Stimulated activated CD4-positive, alpha-beta T cell treated with anti-CD3 and anti-CD28 coated beads, TNF-alpha, amount 100 ng/mL, for 24 hours (primary cell): ENCODE data around the gene CNGA2.

Experiments used
- DNase-seq, 3 experiments: peaks; one replicate each; pipeline ENCODE4 v3.0.0-alpha.2; 2020; ENCODE audit warnings: low read depth in 3 of 3

CNGA2 gene

GRCh38 chrX:151711787-151712186 is 22.8 kb upstream of the CNGA2 start:
- DNase-seq: no peak

DNA sequence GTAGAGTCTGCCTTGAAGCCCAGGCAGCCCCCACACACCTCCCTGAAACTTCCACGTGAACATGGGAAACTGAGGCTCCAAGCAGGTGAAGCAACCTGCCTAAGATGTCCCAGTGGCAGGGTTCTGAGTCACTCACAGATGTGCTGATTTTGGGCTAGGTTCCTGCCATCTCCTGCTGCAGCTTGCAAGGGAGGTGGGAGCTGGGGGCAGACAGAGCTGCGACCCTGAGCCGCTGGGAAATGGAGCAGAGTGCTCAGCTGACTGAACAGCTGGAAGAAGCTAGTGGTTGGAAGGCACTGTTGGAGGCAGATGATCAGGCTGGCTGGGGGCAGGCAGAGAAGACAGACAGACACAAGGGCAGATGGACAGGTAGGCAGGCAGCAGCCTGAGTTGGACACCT is 22.3 kb upstream of the CNGA2 start:
- DNase-seq: no peak

DNA sequence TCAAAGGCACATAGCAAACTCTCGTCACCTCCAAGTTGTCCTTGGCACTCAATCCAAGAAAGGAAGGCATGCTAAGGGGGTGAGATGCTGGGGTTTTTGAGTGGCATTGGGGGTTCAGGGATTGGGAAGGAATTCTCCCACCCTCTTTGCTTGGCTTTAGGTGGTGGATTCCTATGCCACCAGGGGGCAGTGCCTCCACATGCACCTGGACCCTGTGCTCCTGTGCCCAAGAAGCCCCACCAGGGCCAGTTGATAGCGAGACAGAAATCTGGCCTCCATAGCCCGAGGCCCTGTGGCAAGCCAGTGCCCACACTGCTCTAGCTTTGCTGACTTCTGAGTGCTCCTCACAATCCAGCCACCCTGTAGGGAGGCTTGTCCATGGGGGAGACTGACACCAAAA is 20.7 kb upstream of the CNGA2 start:
- peak in 1 of 3 experiments; percentile 4 for DNase-seq

DNA sequence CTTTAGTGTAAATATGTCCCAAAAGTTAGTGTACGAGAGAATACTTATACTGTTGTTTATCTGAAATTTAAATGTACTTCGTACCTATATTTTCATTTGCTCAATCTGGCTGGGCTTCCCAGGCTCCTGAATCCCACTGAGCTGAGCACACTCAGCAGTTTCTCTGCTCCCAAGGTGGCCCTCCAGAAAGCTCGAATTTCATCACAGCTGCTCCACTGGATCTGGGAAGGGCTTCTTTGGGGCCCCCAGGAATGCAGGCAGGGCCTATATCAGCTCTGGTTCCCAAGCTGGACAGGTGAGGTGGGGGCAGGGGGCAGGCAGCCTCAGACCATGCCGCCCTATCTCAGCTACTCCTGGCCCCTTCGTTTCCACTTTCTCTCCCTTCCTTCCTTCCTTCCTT is 20.2 kb upstream of the CNGA2 start:
- DNase-seq: no peak

GRCh38 chrX:151715752-151716151 is 18.8 kb upstream of the CNGA2 start, which contains the start of gene FATE1:
Gene FATE1, plus strand, starts transcription at chrX:151716035. Its CDS starts 85 bp downstream, at chrX:151716120.
- DNase-seq: no peak

DNA sequence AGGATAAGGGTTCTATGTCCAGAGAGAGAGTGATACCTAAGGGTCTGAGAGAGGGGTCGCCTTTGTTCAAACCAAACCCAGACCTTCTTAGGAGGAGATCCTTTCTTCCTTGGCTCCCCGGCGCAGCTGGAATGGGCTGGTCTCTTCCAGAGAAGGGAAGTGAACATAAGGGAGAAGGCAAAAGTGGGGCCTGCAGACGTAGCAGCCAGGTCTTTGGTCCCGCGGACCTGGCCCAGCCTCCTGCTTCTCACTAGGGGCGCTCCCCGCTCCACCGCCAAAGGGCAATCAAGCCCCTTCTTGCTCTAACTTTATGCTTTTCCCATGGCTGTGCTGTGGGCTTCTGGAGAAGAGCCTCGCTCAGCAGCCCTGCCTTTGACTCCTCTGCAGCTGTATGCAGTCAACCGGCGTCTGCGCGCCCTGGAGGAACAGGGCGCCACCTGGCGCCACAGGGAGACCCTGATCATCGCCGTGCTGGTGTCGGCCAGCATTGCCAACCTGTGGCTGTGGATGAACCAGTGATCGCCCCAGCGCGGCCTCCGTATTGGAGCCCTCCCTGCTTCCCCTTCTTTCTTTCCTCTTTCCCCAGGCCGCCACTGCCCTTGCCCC is 12.2 kb upstream of the CNGA2 start:
- DNase-seq: no peak

GRCh38 chrX:151723156-151723760 is 11.3 kb upstream of the CNGA2 start:
- no peak for DNase-seq

- DNase-seq: no peak
Measured at GRCh38 chrX:151724563-151725337, 9.8 kb upstream of the CNGA2 start.

- no peak for DNase-seq
Measured at GRCh38 chrX:151725338-151725614, 9.3 kb upstream of the CNGA2 start.

DNA sequence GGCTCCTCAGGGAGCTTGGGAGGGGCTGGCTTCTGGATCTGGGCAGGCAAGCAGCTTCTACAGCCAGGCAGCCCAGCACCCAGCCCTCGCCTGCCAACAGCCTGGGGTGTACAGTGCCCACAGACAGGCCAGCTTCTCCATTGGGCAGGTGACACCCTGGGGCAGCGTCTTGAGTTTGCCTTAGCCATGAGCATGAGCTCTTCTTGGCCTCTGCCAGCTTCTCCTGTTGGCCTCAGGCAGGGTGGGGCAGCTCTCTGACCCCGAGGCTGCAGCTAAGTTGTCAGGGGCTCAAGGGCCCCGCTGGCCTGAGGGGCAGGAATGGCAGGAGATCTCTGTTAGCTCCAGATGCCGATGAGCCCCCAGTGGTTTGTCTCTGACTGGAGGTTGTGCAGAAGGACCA is 7.8 kb upstream of the CNGA2 start:
- DNase-seq: no peak

GRCh38 chrX:151727346-151727745 is 7.2 kb upstream of the CNGA2 start:
- DNase-seq: no peak

- no peak for DNase-seq
Measured at GRCh38 chrX:151729056-151729725, 5.4 kb upstream of the CNGA2 start.

GRCh38 chrX:151735219-151735618 is 673 bp downstream of the CNGA2 start:
- no peak for DNase-seq

DNA sequence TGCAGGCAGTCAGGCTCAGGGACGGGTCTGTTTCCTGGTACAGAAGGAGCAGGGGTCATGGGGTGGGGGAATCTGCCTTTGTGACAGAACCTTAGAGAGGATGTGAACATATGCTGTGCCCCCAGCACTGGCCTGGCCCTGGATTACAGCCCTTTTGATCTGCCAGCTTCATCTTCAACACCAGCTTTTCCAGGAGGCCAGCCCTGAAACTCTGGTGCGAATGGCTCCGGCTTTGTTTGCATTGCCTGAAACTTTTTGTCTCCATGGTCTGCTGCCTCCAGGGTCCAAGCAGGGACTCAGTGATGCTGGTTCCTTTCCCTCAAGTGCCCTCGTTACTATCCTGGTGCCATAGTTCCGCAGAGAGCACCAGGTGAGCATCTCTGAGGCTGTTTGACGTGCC is 2.1 kb downstream of the CNGA2 start:
- DNase-seq: no peak

DNA sequence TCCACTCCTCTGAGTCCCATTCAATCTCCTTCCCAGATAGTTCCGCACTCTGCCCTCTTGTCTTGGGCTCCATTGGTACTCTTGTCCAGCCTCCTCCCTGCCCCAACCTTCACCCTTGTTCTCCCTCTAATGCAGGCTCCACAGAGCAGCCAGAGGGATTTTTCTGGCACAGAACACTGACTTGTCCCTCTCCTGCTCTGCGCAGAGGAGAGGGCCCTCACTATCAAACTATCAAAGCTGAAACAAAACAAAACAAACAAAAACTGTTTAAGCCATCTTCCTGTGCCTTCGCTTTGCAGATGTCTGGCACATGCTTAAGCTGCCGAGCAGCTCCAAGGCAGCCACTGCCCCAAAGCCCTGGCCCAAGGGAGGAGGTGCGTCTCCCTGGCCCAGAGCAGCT is 2.9 kb downstream of the CNGA2 start:
- DNase-seq: no peak

GRCh38 chrX:151738751-151739150 is 4.2 kb downstream of the CNGA2 start:
- DNase-seq: no peak

GRCh38 chrX:151741606-151742005 is 7.1 kb downstream of the CNGA2 start:
- no peak for DNase-seq

- no peak for DNase-seq
Measured at GRCh38 chrX:151742311-151742710, 7.8 kb downstream of the CNGA2 start.

DNA sequence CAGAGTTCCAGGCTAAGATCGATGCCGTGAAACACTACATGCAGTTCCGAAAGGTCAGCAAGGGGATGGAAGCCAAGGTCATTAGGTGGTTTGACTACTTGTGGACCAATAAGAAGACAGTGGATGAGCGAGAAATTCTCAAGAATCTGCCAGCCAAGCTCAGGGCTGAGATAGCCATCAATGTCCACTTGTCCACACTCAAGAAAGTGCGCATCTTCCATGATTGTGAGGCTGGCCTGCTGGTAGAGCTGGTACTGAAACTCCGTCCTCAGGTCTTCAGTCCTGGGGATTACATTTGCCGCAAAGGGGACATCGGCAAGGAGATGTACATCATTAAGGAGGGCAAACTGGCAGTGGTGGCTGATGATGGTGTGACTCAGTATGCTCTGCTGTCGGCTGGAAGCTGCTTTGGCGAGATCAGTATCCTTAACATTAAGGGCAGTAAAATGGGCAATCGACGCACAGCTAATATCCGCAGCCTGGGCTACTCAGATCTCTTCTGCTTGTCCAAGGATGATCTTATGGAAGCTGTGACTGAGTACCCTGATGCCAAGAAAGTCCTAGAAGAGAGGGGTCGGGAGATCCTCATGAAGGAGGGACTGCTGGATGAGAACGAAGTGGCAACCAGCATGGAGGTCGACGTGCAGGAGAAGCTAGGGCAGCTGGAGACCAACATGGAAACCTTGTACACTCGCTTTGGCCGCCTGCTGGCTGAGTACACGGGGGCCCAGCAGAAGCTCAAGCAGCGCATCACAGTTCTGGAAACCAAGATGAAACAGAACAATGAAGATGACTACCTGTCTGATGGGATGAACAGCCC is 9.3 kb downstream of the CNGA2 start:
- DNase-seq: no peak

GRCh38 chrX:151745651-151746050 is 11.1 kb downstream of the CNGA2 start:
- DNase-seq: no peak

DNA sequence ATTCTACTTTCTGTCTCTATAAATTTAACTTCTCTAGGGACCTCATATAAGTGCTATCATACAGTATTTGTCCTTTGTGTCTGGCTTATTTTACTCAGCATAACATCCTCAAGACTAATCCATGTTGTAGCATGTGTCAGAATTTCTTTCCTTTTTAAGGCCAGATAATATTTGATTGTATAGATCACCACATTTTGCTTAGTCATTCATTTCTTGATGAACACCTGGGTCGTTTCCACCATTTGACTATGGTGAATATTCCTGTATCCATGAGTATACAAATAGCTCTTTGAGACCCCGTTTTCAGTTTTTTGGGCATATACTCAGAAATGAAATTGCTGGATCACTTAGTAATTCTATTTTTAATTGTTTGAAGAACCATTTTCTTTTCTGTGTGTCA is 12.0 kb downstream of the CNGA2 start:
- DNase-seq: no peak

- DNase-seq: no peak
Measured at GRCh38 chrX:151750511-151750910, 16.0 kb downstream of the CNGA2 start.
